Fibroblast of pulmonary artery (primary cell): Measurements from ENCODE around the gene SNX24.

Experiments
- DNase-seq: peaks from one replicate; pipeline ENCODE4 v3.0.0-alpha.2; 2010; ENCODE audit warnings: low read depth
- H3K4me3 ChIP-seq: replicated peaks from 2 replicates; pipeline ENCODE4 v1.5.1; 2011; ENCODE audit warnings: low read depth, mild to moderate bottlenecking, control low read depth, low read length, moderate library complexity
- CTCF ChIP-seq: IDR thresholded peaks from 2 replicates; pipeline ENCODE4 v1.5.1; 2011; ENCODE audit warnings: mild to moderate bottlenecking, control low read depth, low read length, inconsistent platforms; ENCODE audit errors: missing control alignments

Gene SNX24

GRCh38 chr5:123012321-123012720 lies 166.9 kb downstream of the SNX24 start:
- no peak for TF ChIP-seq CTCF
- DNase-seq, result no peak
- no peak overlapping the region for H3K4me3 ChIP-seq

- H3K4me3 ChIP-seq, result no peak overlapping the region
- TF ChIP-seq CTCF, result no peak
- DNase-seq, result no peak
These were observed 169.3 kb downstream of the SNX24 start for GRCh38 chr5:123014689-123015088.

GRCh38 chr5:123028222-123028621 lies 182.8 kb downstream of the SNX24 start:
- TF ChIP-seq CTCF, result no peak
- no peak for DNase-seq
- no peak overlapping the region for H3K4me3 ChIP-seq

GRCh38 chr5:123033157-123033671 lies 187.8 kb downstream of the SNX24 start:
- no peak overlapping the region for H3K4me3 ChIP-seq
- no peak for DNase-seq
- no peak for TF ChIP-seq CTCF

GRCh38 chr5:123035360-123035917 lies 190.0 kb downstream of the SNX24 start:
- DNase-seq, result peak; percentile 29
- TF ChIP-seq CTCF, result no peak
- H3K4me3 ChIP-seq, result peak overlapping the region; percentile 78

- DNase-seq, result peak; percentile 50
- H3K4me3 ChIP-seq, result peak overlapping the region; percentile 78
- TF ChIP-seq CTCF, result no peak
These were observed 190.5 kb downstream of the SNX24 start for GRCh38 chr5:123035918-123036390.
